Fibroblast of mammary gland (primary cell): Measurements from ENCODE around the gene VASH2.

ENCODE experiments used
- DNase-seq: peaks from one replicate; pipeline ENCODE4 v3.0.0-alpha.2; 2010; ENCODE audit warnings: low read depth
- H3K4me3 ChIP-seq: 2 replicates; pipeline ENCODE4 v1.5.1; 2011; ENCODE audit warnings: low read depth, mild to moderate bottlenecking, low read length, moderate library complexity; ENCODE audit not compliant: control insufficient read depth
- CTCF ChIP-seq: conservative IDR thresholded peaks from 2 replicates; pipeline ENCODE4 v1.5.1; 2011; ENCODE audit warnings: low read depth, low read length, inconsistent platforms; ENCODE audit not compliant: control insufficient read depth, insufficient read depth

The VASH2 gene

DNA sequence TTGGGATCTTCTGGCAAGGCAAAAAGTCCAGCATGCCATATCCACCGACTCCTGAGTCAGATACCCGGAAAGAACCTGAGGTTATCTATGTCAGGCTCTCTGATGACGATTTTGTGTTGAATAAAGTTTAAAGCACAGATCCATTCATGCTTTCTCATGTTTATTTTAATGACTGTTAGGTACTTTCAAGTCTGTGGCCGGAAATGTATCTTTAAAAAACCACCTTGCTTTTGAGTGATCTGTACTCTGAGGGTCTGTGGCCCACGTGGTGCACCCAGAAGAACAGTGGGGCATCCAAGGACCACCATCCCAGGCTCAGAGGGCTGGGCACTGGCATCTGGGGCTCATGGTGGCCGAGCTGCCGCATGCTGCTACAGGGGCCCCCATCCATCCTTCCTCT lies 30.1 kb upstream of the VASH2 start:
- H3K4me3 ChIP-seq: no peak overlapping the region
- no peak for TF ChIP-seq CTCF
- DNase-seq: no peak

- peak; percentile 38 for TF ChIP-seq CTCF
- DNase-seq: no peak
- no peak overlapping the region for H3K4me3 ChIP-seq
These were observed 29.4 kb upstream of the VASH2 start for GRCh38 chr1:212920896-212921295.

DNA sequence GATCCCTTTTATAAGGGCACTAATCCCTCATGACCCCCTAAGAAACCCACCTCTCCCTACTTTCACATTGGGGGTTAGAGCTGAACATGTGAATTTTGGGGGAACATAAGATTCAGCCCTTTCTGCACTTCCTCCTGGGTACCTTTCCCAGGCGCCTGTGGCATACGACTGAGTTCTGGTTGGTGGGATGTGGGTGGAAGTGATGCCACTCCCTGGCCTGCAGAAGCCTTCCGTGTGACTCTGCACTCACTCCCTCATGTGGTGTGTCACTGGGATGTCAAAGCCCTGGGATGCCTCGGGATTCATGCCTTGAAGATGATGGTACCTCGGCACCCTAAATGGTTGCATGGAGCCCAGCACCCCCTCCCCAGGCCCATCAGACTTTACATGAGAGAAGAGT lies 28.3 kb upstream of the VASH2 start:
- no peak for DNase-seq
- TF ChIP-seq CTCF: no peak
- no peak overlapping the region for H3K4me3 ChIP-seq

GRCh38 chr1:212926372-212926771 lies 24.0 kb upstream of the VASH2 start:
- TF ChIP-seq CTCF: no peak
- no peak overlapping the region for H3K4me3 ChIP-seq
- DNase-seq: no peak

DNA sequence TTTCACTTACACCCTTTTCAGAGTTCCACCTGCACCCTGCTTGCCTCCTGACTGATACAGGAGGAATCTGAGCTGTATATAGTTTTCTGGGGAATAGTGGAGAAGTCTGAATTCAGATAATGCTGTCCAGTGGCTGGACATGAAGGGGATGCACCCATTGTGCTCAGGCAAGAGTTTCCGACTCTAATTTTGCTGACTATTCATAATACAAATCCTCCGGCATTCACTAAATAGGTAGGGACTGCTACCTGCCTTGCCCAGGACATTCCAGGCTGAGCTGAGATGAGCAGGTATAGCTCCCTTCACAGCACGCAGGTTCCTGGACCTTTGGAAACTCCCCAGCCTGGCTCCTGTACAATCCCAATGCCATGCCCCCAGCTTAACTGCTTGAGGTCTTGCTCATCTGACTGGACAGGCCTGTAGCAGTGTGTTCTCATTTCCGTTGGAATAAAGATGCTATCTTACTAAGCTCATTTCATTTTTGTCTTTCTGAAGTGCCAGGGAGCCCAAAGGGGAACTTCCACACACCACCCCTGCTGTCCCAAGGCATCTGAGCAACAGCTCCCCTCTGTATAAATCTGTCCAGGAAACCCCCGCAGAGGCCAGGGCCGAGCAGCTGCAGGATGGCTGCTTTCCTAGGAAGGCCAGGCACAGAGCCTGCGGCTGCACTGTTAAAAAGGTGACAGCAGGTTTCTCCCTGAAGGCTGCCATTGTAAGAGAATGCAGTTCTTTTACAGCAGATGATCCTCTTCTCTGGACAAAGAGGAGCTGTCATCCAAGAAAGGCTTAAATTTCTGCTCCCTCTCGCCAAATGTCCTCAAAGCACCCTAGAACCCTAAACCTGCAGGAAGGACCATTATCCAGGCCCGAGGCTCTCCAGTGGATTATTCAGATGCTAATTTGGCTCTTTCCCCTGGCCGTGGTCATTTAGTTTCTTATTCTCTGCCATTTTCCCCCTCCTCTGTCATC lies 21.7 kb upstream of the VASH2 start:
- DNase-seq: no peak
- no peak for TF ChIP-seq CTCF
- H3K4me3 ChIP-seq: no peak overlapping the region

DNA sequence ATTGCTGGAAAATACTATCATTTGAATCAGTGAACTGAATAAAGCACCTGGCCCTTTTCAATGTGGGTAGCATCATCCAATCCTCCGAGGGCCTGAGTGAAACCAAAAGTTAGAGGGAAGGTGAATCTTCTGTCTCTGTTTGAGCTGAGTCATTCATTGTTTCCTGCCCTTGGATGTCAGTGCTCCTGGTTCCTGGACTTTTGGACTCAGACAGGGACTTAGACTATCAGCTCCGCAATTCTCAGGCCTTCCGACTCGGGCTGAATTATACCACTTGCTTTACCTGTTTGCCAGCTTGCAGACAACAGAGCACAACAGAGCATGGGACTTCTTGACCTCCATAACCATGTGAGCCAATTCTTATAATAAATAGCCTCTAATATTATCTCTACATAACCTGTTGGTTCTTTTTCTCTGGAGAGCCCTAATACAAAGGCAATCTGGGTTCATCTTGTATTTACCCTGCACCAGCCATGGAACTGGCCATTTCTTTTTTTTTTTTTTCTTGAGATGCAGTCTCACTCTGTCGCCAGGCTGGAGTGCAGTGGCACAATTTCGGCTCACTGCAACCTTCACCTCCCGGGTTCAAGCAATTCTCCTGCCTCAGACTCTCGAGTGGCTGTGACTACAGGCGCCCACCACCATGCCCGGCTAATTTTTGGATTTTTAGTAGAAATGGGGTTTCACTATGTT lies 19.2 kb upstream of the VASH2 start:
- TF ChIP-seq CTCF: no peak
- no peak overlapping the region for H3K4me3 ChIP-seq
- DNase-seq: no peak
